GM21576 (cell line): ENCODE data around the gene LRRFIP1.
"Not testable (repeated sequence)": the region's sequence is repeated elsewhere in the genome, so short reads cannot be mapped to it uniquely, and the experiment has no call there.

ENCODE experiments used
- ATAC-seq: cut with Tn5 transposase; IDR thresholded peaks from one replicate; pipeline ENCODE4 v1.9.1; 2021; ENCODE audit warnings: mild to moderate bottlenecking, moderate library complexity; ENCODE audit not compliant: unreplicated experiment

Gene LRRFIP1

GRCh38 chr2:237596520-237597195 lies 30.7 kb upstream of the LRRFIP1 start:
- ATAC-seq, result no peak

GRCh38 chr2:237597196-237598145 lies 29.9 kb upstream of the LRRFIP1 start:
- ATAC-seq, result no peak

- ATAC-seq, result no peak
Observed at GRCh38 chr2:237598468-237599208, 28.7 kb upstream of the LRRFIP1 start.

GRCh38 chr2:237599465-237600110 lies 27.8 kb upstream of the LRRFIP1 start:
- no peak for ATAC-seq

GRCh38 chr2:237600205-237600846 lies 27.1 kb upstream of the LRRFIP1 start:
- no peak for ATAC-seq

GRCh38 chr2:237601453-237602116 lies 25.8 kb upstream of the LRRFIP1 start:
- ATAC-seq, result no peak

GRCh38 chr2:237602409-237602808 lies 25.0 kb upstream of the LRRFIP1 start:
- ATAC-seq, result no peak

- ATAC-seq, result no peak
Observed at GRCh38 chr2:237603049-237603717, 24.2 kb upstream of the LRRFIP1 start.

GRCh38 chr2:237603718-237604362 lies 23.5 kb upstream of the LRRFIP1 start:
- no peak for ATAC-seq

GRCh38 chr2:237604391-237604790 lies 23.0 kb upstream of the LRRFIP1 start:
- ATAC-seq, result no peak

GRCh38 chr2:237604960-237605359 lies 22.4 kb upstream of the LRRFIP1 start:
- no peak for ATAC-seq

GRCh38 chr2:237606522-237606921 lies 20.9 kb upstream of the LRRFIP1 start:
- not testable (repeated sequence) for ATAC-seq

GRCh38 chr2:237612527-237613357 lies 14.6 kb upstream of the LRRFIP1 start:
- no peak for ATAC-seq

GRCh38 chr2:237613679-237614078 lies 13.7 kb upstream of the LRRFIP1 start:
- no peak for ATAC-seq

GRCh38 chr2:237614151-237614720 lies 13.2 kb upstream of the LRRFIP1 start:
- no peak for ATAC-seq

- no peak for ATAC-seq
Observed at GRCh38 chr2:237615631-237616249, 11.6 kb upstream of the LRRFIP1 start.

- ATAC-seq, result no peak
Observed at GRCh38 chr2:237616373-237616733, 11.0 kb upstream of the LRRFIP1 start.
